Measurements from ENCODE around the gene NR2E1. TPM values are rescaled to one million over a fixed set of nuclear protein-coding genes. Genes with fewer than 3 reads are reported as not detected.

The NR2E1 gene
- total RNA-seq, 1 donor from 2014 or later, result not detected

GRCh38 chr6:108171291-108171917 lies 5.6 kb downstream of the NR2E1 start:
- Histone ChIP-seq H3K9ac (ENCODE audit: low read depth in 1 of 3, low read length in 3 of 3) (no peak overlapping the region), H3K4me3 (ENCODE audit: low read length in 3 of 3) (no peak overlapping the region), H3K9me3 (ENCODE audit: control insufficient read depth in 3 of 3, low read length in 3 of 3) (no peaks in the 10 kb centered on the region), H3K27me3 (ENCODE audit: control insufficient read depth in 3 of 3, insufficient read depth in 3 of 3, low read length in 3 of 3) (peaks cover 88 to 98% (median 94%) of the 10 kb centered on the region in 3 donors), H3K36me3 (ENCODE audit: control insufficient read depth in 3 of 3, insufficient read depth in 3 of 3, low read length in 3 of 3) (no peaks in the 10 kb centered on the region), H3K4me1 (ENCODE audit: control insufficient read depth in 3 of 3, insufficient read depth in 3 of 3, low read length in 3 of 3) (peaks cover 34 to 48% (median 37%) of the 10 kb centered on the region in 3 donors), H3K27ac (ENCODE audit: low read depth, low read length) (no peak overlapping the region)

DNA sequence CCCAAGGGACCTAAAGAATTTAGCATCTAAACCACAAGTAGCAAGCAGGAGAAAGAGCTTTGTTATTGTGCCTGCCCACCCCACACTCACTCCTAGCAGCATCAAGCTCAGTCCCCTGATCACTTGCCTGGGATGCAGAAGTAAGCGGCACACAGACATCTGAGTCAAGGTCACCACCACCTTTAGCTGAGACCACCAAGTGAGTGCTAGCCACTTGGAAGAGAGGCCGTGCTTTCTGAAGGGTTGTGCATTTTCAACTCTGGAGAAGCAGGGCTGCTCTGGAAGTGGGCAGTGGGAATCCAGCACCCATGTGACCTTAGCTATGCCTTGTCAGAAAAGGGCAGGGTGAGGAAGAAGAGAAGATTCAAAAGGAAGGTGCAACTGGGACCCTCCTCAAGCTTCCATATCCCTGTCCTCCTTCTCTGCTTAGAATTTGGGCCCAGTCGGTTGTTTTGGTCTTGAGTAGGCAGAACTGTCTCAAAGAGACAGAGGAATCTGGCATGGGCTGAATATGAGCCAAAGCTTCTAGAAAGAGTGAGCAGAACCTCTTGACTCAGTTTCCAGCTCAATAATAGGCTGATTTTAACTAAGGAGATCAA lies 6.2 kb downstream of the NR2E1 start:
- peaks cover 33 to 44% (median 34%) of the 10 kb centered on the region in 3 donors for H3K4me1 ChIP-seq (ENCODE audit: control insufficient read depth in 3 of 3, insufficient read depth in 3 of 3, low read length in 3 of 3)

DNA sequence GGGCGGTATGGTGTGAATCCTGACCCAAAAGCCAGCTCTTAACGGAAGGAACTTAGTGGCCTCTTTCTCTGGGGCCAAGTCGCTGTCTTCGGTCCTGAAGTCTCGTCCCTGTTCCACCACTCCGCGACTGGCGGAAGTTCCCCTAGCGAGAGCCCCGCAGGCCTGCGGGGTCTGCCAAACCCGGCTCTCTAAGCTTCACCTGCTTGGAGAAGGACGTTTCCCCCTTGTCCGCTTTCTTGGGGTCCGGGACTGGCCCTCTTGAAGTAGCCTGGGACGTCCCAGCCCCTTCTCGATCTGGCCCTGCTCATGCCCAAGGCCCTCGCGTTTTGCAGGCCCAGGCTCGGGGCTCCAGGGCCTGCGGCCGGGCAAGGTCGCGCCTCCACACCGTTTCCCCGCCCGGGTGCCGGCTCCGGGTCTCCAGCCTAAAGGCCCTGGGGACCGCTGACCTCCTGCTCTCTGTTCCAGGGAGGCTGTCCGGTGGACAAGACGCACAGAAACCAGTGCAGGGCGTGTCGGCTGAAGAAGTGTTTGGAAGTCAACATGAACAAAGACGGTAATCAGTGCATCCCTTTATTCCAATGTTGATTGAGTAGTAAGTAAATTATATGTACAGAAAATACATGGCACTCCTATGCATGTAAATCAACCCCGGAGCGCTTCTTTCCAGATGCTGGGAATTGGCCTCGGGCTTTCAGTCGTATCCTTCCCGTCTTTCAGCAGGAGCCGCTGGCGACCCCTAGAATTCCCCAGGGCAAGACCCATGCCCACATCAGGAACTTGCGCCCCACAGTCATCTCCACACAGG lies 8.8 kb downstream of the NR2E1 start:
- Histone ChIP-seq H3K27ac (ENCODE audit: low read depth, low read length) (no peak overlapping the region), H3K9me3 (ENCODE audit: control insufficient read depth in 3 of 3, low read length in 3 of 3) (no peaks in the 10 kb centered on the region), H3K36me3 (ENCODE audit: control insufficient read depth in 3 of 3, insufficient read depth in 3 of 3, low read length in 3 of 3) (no peaks in the 10 kb centered on the region), H3K4me1 (ENCODE audit: control insufficient read depth in 3 of 3, insufficient read depth in 3 of 3, low read length in 3 of 3) (peaks cover 11 to 23% (median 16%) of the 10 kb centered on the region in 3 donors), H3K27me3 (ENCODE audit: control insufficient read depth in 3 of 3, insufficient read depth in 3 of 3, low read length in 3 of 3) (peaks cover 77 to 87% (median 79%) of the 10 kb centered on the region in 3 donors), H3K9ac (ENCODE audit: low read depth in 1 of 3, low read length in 3 of 3) (no peak overlapping the region), H3K4me3 (ENCODE audit: low read length in 3 of 3) (peak overlapping the region in 1 of 3 donors; percentile 22)

More for the DNA sequence above, 6.2 kb downstream of the NR2E1 start:
- H3K36me3 ChIP-seq (ENCODE audit: control insufficient read depth in 3 of 3, insufficient read depth in 3 of 3, low read length in 3 of 3), result no peaks in the 10 kb centered on the region
- H3K9me3 ChIP-seq (ENCODE audit: control insufficient read depth in 3 of 3, low read length in 3 of 3), result no peaks in the 10 kb centered on the region
- peaks cover 88 to 98% (median 94%) of the 10 kb centered on the region in 3 donors for H3K27me3 ChIP-seq (ENCODE audit: control insufficient read depth in 3 of 3, insufficient read depth in 3 of 3, low read length in 3 of 3)
- no peak overlapping the region for H3K4me3 ChIP-seq (ENCODE audit: low read length in 3 of 3)
- no peak overlapping the region for H3K27ac ChIP-seq (ENCODE audit: low read depth, low read length)
- H3K9ac ChIP-seq (ENCODE audit: low read depth in 1 of 3, low read length in 3 of 3), result no peak overlapping the region

DNA sequence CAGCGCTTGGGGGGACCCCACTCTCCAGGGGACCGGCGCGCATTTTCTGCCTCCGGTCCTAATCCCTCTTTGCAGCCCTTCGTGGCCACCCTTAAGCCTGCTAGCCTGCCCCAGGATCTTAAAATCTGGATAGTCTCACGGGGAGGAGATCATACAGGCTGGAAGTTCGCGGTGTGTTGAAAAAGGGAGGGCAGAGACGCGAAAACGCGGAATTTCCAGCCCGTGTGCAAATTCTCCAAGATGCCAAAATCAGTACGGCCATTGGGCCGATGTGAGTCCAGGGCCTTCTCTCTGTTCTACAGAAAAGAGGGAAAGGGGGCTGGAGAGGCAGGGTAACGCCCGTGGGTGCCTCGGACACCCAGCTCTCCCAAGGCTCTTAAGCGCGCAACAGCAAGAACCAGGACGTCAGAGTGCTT lies 9.4 kb downstream of the NR2E1 start:
- H3K4me3 ChIP-seq (ENCODE audit: low read length in 3 of 3), result peak overlapping the region in 2 of 3 donors; percentile 32 to 54

DNA sequence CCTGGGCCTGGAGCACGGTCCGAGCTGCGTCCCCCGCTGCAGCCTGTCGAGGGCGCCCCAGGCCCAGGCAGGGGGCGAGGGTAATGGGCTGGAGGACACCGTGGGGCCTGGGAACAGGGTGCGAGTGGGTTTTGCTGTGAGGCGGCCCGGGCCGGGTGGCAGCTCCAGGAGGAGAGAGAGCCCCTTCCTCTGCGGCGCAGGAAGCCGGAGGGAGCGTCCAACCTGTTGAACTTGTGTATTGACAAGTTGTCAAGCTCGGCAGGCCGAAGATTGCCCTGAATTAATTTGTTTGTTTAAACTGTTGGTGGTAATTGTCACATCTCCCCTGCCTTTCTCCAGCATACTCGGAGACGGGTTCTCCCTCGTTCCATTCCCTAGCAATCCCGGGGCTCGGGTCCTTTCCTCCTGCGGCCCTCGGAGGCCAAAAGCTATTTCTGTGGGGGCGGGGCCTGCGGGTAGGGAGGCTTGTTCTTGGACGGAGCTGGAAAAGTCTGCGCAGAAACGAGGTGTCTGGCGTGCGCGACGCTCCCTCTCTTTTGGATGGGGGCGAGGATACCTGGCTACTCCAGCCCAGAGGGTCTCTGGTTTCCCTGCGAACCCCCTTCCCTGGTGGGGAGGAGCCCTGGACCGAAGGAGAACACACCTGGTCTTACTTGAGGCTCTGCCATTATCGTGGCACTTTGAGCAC lies 9.9 kb downstream of the NR2E1 start:
- peak overlapping the region; percentile 32 to 54 (median 43) for H3K4me3 ChIP-seq (ENCODE audit: low read length in 3 of 3)
- H3K27me3 ChIP-seq (ENCODE audit: control insufficient read depth in 3 of 3, insufficient read depth in 3 of 3, low read length in 3 of 3), result peaks cover 71 to 84% (median 74%) of the 10 kb centered on the region in 3 donors
- no peaks in the 10 kb centered on the region for H3K9me3 ChIP-seq (ENCODE audit: control insufficient read depth in 3 of 3, low read length in 3 of 3)
- no peak overlapping the region for H3K27ac ChIP-seq (ENCODE audit: low read depth, low read length)
- peaks cover 10 to 23% (median 15%) of the 10 kb centered on the region in 3 donors for H3K4me1 ChIP-seq (ENCODE audit: control insufficient read depth in 3 of 3, insufficient read depth in 3 of 3, low read length in 3 of 3)
- H3K36me3 ChIP-seq (ENCODE audit: control insufficient read depth in 3 of 3, insufficient read depth in 3 of 3, low read length in 3 of 3), result no peaks in the 10 kb centered on the region
- no peak overlapping the region for H3K9ac ChIP-seq (ENCODE audit: low read depth in 1 of 3, low read length in 3 of 3)

More for the DNA sequence above, 9.4 kb downstream of the NR2E1 start:
- Histone ChIP-seq H3K9ac (ENCODE audit: low read depth in 1 of 3, low read length in 3 of 3) (no peak overlapping the region), H3K9me3 (ENCODE audit: control insufficient read depth in 3 of 3, low read length in 3 of 3) (no peaks in the 10 kb centered on the region), H3K4me1 (ENCODE audit: control insufficient read depth in 3 of 3, insufficient read depth in 3 of 3, low read length in 3 of 3) (peaks cover 10 to 23% (median 15%) of the 10 kb centered on the region in 3 donors), H3K36me3 (ENCODE audit: control insufficient read depth in 3 of 3, insufficient read depth in 3 of 3, low read length in 3 of 3) (no peaks in the 10 kb centered on the region), H3K27me3 (ENCODE audit: control insufficient read depth in 3 of 3, insufficient read depth in 3 of 3, low read length in 3 of 3) (peaks cover 74 to 85% (median 79%) of the 10 kb centered on the region in 3 donors), H3K27ac (ENCODE audit: low read depth, low read length) (no peak overlapping the region)

DNA sequence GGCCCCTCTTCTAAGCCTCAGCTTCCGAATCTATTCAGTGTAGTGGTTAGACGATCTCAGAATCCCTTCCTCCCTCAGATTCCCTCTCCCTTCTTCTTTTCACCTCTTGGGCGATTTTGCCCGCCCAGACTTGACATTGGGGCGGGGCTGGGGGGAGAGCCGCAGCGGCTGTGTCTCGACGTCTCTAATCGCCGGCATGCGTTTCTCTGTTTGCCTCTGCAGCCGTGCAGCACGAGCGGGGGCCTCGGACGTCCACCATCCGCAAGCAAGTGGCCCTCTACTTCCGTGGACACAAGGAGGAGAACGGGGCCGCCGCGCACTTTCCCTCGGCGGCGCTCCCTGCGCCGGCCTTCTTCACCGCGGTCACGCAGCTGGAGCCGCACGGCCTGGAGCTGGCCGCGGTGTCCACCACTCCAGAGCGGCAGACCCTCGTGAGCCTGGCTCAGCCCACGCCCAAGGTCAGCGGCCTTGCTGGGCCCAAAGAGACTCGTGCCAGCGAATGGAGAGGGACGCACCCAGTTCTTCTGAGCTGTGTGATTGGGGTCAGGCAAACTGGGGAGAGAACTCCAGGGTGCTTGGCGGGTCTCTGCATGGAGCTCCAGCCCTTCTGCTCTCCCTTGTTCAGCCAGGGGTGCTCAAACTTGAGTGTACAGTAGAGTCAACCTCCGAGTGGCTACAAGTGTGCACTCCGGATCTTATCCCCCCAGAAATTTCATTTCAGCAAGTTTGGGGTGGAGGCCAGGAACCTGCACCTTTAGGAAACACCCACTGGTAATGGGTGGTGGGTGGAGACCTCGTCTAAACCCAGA lies 10.7 kb downstream of the NR2E1 start:
- H3K27me3 ChIP-seq (ENCODE audit: control insufficient read depth in 3 of 3, insufficient read depth in 3 of 3, low read length in 3 of 3), result peaks cover 70 to 80% (median 71%) of the 10 kb centered on the region in 3 donors
- H3K9ac ChIP-seq (ENCODE audit: low read depth in 1 of 3, low read length in 3 of 3), result no peak overlapping the region
- H3K9me3 ChIP-seq (ENCODE audit: control insufficient read depth in 3 of 3, low read length in 3 of 3), result no peaks in the 10 kb centered on the region
- H3K4me1 ChIP-seq (ENCODE audit: control insufficient read depth in 3 of 3, insufficient read depth in 3 of 3, low read length in 3 of 3), result peaks cover 10 to 23% (median 15%) of the 10 kb centered on the region in 3 donors
- H3K27ac ChIP-seq (ENCODE audit: low read depth, low read length), result no peak overlapping the region
- H3K4me3 ChIP-seq (ENCODE audit: low read length in 3 of 3), result peak overlapping the region in 1 of 3 donors; percentile 54
- H3K36me3 ChIP-seq (ENCODE audit: control insufficient read depth in 3 of 3, insufficient read depth in 3 of 3, low read length in 3 of 3), result no peaks in the 10 kb centered on the region

DNA sequence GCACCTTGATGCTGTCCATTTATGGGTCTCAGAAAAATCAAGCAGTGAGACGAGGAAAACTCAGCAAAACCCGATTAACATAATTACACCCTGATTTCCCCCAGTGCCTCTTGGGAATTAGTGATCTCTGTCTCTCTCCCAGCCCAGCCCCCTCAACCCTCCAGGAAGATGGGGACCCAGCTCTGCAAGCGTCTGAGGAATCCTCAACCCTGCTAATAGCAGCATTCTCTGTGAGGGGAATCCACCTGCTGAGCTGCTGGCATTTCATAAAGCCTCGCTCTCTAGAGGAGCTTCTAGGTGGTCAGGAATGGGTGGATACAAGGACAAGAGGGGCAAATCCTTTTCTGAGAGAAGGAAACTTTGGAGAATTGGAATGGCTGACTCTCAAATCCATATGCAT lies 13.9 kb downstream of the NR2E1 start:
- Histone ChIP-seq H3K9me3 (ENCODE audit: control insufficient read depth in 3 of 3, low read length in 3 of 3) (no peaks in the 10 kb centered on the region), H3K4me1 (ENCODE audit: control insufficient read depth in 3 of 3, insufficient read depth in 3 of 3, low read length in 3 of 3) (peaks cover 10 to 17% (median 13%) of the 10 kb centered on the region in 3 donors), H3K9ac (ENCODE audit: low read depth in 1 of 3, low read length in 3 of 3) (no peak overlapping the region), H3K27me3 (ENCODE audit: control insufficient read depth in 3 of 3, insufficient read depth in 3 of 3, low read length in 3 of 3) (peaks cover 48 to 53% (median 48%) of the 10 kb centered on the region in 3 donors), H3K4me3 (ENCODE audit: low read length in 3 of 3) (no peak overlapping the region), H3K36me3 (ENCODE audit: control insufficient read depth in 3 of 3, insufficient read depth in 3 of 3, low read length in 3 of 3) (no peaks in the 10 kb centered on the region), H3K27ac (ENCODE audit: low read depth, low read length) (no peak overlapping the region)

DNA sequence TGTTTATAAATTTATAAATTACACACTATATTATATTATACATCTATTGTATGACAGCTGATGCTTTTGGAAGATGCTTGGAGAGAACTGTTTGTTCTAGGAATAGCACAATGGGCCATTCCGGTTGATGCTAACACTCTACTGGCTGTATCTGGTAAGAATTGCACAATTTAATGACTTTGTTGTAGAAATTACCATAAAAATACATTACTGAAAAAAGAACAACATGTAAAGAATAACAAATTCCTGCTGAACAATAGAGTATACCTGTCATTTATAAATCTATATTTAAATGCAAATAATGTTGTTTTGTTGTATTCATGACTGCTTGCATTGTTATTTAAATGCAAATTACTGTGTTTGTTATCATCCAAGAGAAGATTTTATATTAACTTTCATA lies 14.4 kb downstream of the NR2E1 start:
- Histone ChIP-seq H3K4me3 (ENCODE audit: low read length in 3 of 3) (no peak overlapping the region), H3K9me3 (ENCODE audit: control insufficient read depth in 3 of 3, low read length in 3 of 3) (no peaks in the 10 kb centered on the region), H3K27me3 (ENCODE audit: control insufficient read depth in 3 of 3, insufficient read depth in 3 of 3, low read length in 3 of 3) (peaks cover 42 to 48% (median 43%) of the 10 kb centered on the region in 3 donors), H3K4me1 (ENCODE audit: control insufficient read depth in 3 of 3, insufficient read depth in 3 of 3, low read length in 3 of 3) (peaks cover 9 to 13% (median 11%) of the 10 kb centered on the region in 3 donors), H3K36me3 (ENCODE audit: control insufficient read depth in 3 of 3, insufficient read depth in 3 of 3, low read length in 3 of 3) (no peaks in the 10 kb centered on the region), H3K27ac (ENCODE audit: low read depth, low read length) (no peak overlapping the region), H3K9ac (ENCODE audit: low read depth in 1 of 3, low read length in 3 of 3) (no peak overlapping the region)

DNA sequence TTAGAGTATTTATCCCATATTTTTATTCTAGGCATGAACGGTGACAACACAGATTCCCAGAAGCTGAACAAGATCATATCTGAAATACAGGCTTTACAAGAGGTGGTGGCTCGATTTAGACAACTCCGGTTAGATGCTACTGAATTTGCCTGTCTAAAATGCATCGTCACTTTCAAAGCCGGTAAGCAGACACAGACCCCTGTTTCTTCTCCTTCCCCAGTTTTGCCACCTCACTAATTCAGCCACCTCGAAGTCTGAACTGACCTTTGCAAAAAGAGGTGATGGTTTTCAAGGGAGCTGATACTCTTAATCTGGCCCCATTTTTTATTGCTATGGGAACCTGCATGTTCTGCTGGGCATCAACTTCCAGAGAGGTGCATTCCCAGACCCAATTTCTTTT lies 15.0 kb downstream of the NR2E1 start:
- H3K27me3 ChIP-seq (ENCODE audit: control insufficient read depth in 3 of 3, insufficient read depth in 3 of 3, low read length in 3 of 3), result peaks cover 37 to 45% (median 38%) of the 10 kb centered on the region in 3 donors
- no peak overlapping the region for H3K4me3 ChIP-seq (ENCODE audit: low read length in 3 of 3)

More for the DNA sequence above, 15.0 kb downstream of the NR2E1 start:
- Histone ChIP-seq H3K9ac (ENCODE audit: low read depth in 1 of 3, low read length in 3 of 3) (no peak overlapping the region), H3K9me3 (ENCODE audit: control insufficient read depth in 3 of 3, low read length in 3 of 3) (no peaks in the 10 kb centered on the region), H3K36me3 (ENCODE audit: control insufficient read depth in 3 of 3, insufficient read depth in 3 of 3, low read length in 3 of 3) (no peaks in the 10 kb centered on the region), H3K4me1 (ENCODE audit: control insufficient read depth in 3 of 3, insufficient read depth in 3 of 3, low read length in 3 of 3) (peaks cover 4 to 8% (median 6%) of the 10 kb centered on the region in 3 donors), H3K27ac (ENCODE audit: low read depth, low read length) (no peak overlapping the region)
